H1 (cell line): ENCODE data around the gene DNLZ. TPM values are rescaled to one million over a fixed set of nuclear protein-coding genes. Genes with fewer than 3 reads are reported as not detected.

Source experiments
- CTCF ChIA-PET: fragments of 300-600 bp; sonication (Branson Sonifier 250); formaldehyde crosslinking; loops from one replicate; lab custom pipeline; 2021; ENCODE audit not compliant: partially characterized antibody; lab: Charles Lee
- POLR2A ChIA-PET: fragments of 300-600 bp; sonication (Branson Sonifier 250); formaldehyde crosslinking; loops from one replicate; lab custom pipeline; 2021; ENCODE audit warnings: inconsistent platforms; ENCODE audit not compliant: partially characterized antibody; lab: Charles Lee
- DNase-seq, 2 experiments: peaks; one replicate each; pipeline versions ENCODE4 v3.0.0 to v3.0.0-alpha.2; 2010 to 2022; ENCODE audit warnings: low spot score in 2 of 2, low read depth in 1 of 2, mixed read lengths in 1 of 2
- FAIRE-seq: peaks from 2 replicates; lab custom pipeline; 2011; peaks lifted over from hg19 to GRCh38; lab: Jason Lieb, UNC
- H2AFZ ChIP-seq: 2 replicates; pipeline ENCODE4 v1.8.1; 2012; ENCODE audit warnings: low read length, inconsistent platforms
- H2AK5ac ChIP-seq: 2 replicates; pipeline ENCODE4 v1.6.1; 2013; ENCODE audit warnings: low read depth, low read length
- H2BK120ac ChIP-seq: replicated peaks from 2 replicates; pipeline ENCODE3; 2013; ENCODE audit warnings: low read depth, low read length, inconsistent platforms
- H2BK12ac ChIP-seq: 2 replicates; pipeline ENCODE4 v1.6.1; 2013; ENCODE audit warnings: low read depth, low read length
- H2BK15ac ChIP-seq: 2 replicates; pipeline ENCODE4 v1.6.1; 2013; ENCODE audit warnings: low read length
- H2BK20ac ChIP-seq: 2 replicates; pipeline ENCODE4 v1.6.1; 2013; ENCODE audit warnings: low read length
- H2BK5ac ChIP-seq: 2 replicates; pipeline ENCODE4 v1.6.1; 2013; ENCODE audit warnings: low read depth, low read length
- H3K14ac ChIP-seq: 2 replicates; pipeline ENCODE4 v1.6.1; 2013; ENCODE audit warnings: inconsistent platforms; ENCODE audit not compliant: insufficient read length
- H3K18ac ChIP-seq: 2 replicates; pipeline ENCODE4 v1.6.1; 2013; ENCODE audit warnings: low read length; ENCODE audit errors: extremely low read depth
- H3K23ac ChIP-seq: 2 replicates; pipeline ENCODE4 v1.6.1; 2013; ENCODE audit warnings: inconsistent platforms; ENCODE audit not compliant: insufficient read length
- H3K23me2 ChIP-seq: 2 replicates; pipeline ENCODE4 v1.6.1; 2013; ENCODE audit warnings: low read depth, low read length
- H3K27ac ChIP-seq: 2 replicates; pipeline ENCODE4 v1.6.1; 2011; ENCODE audit warnings: low read depth, low read length, inconsistent platforms
- H3K27me3 ChIP-seq, 4 experiments: replicated peaks in 1 of 4; 1 replicate in 1 of 4; 2 replicates in 3 of 4; pipeline versions ENCODE4 v1.6.1 to v1.8.1; 2011 to 2013; ENCODE audit warnings: low read length in 3 of 4, mild to moderate bottlenecking in 3 of 4, inconsistent platforms in 2 of 4, mixed read lengths in 2 of 4, moderate library complexity in 1 of 4; ENCODE audit not compliant: control insufficient read depth in 3 of 4, insufficient read depth in 3 of 4; ENCODE audit errors: extremely low read depth in 1 of 4
- H3K36me3 ChIP-seq, 4 experiments: 2 replicates each; pipeline versions ENCODE4 v1.6.1 to v1.8.1; 2011 to 2013; ENCODE audit warnings: mild to moderate bottlenecking in 4 of 4, low read length in 3 of 4, moderate library complexity in 2 of 4, control low read depth in 1 of 4, inconsistent platforms in 1 of 4; ENCODE audit not compliant: insufficient read depth in 4 of 4, control insufficient read depth in 2 of 4
- H3K4ac ChIP-seq: replicated peaks from 2 replicates; pipeline ENCODE3; 2013; ENCODE audit warnings: low read length, low read depth, mixed read lengths, inconsistent platforms; ENCODE audit not compliant: insufficient read length
- H3K4me1 ChIP-seq, 4 experiments: replicated peaks in 1 of 4; 1 replicate in 1 of 4; 2 replicates in 3 of 4; pipeline versions ENCODE4 v1.6.1 to v1.8.1; 2011 to 2013; ENCODE audit warnings: low read length in 3 of 4, inconsistent platforms in 2 of 4, mixed read lengths in 1 of 4; ENCODE audit not compliant: insufficient read depth in 4 of 4, control insufficient read depth in 3 of 4
- H3K4me2 ChIP-seq, 2 experiments: 2 replicates each; pipeline versions ENCODE4 v1.6.1 to v1.8.1; 2011 to 2013; ENCODE audit warnings: low read depth in 2 of 2, low read length in 2 of 2, control low read depth in 1 of 2, inconsistent platforms in 1 of 2, mild to moderate bottlenecking in 1 of 2; ENCODE audit not compliant: insufficient read depth in 1 of 2
- H3K4me3 ChIP-seq, 4 experiments: fragments of 200-600, 300-600 bp in 1 of 4; sonication (generic), shearing (Covaris generic), sonication (Bioruptor Twin) in 1 of 4; 2 replicates each; pipeline versions ENCODE4 v1.5.1 to v1.8.1; 2011 to 2016; ENCODE audit warnings: low read length in 4 of 4, low read depth in 3 of 4, control low read depth in 2 of 4, inconsistent platforms in 2 of 4, mild to moderate bottlenecking in 2 of 4, mixed read lengths in 1 of 4, moderate library complexity in 1 of 4; ENCODE audit not compliant: insufficient read depth in 2 of 4; ENCODE audit errors: extremely low read depth in 1 of 4
- H3K56ac ChIP-seq: replicated peaks from 2 replicates; pipeline ENCODE3; 2013; ENCODE audit warnings: low read depth, mild to moderate bottlenecking, mixed read lengths, low read length, inconsistent platforms; ENCODE audit not compliant: insufficient read length
- H3K79me1 ChIP-seq: 2 replicates; pipeline ENCODE4 v1.6.1; 2013; ENCODE audit warnings: low read depth, low read length, control low read depth
- H3K79me2 ChIP-seq, 2 experiments: 2 replicates each; pipeline versions ENCODE4 v1.6.1 to v1.8.1; 2012 to 2013; ENCODE audit warnings: low read length in 2 of 2, mild to moderate bottlenecking in 2 of 2, inconsistent platforms in 1 of 2; ENCODE audit not compliant: insufficient read depth in 2 of 2, control insufficient read depth in 1 of 2
- H3K9ac ChIP-seq, 4 experiments: replicated peaks in 1 of 4; 1 replicate in 1 of 4; 2 replicates in 3 of 4; pipeline versions ENCODE4 v1.6.1 to v1.8.1; 2011 to 2013; ENCODE audit warnings: low read depth in 3 of 4, low read length in 3 of 4, control low read depth in 2 of 4, mild to moderate bottlenecking in 2 of 4, moderate library complexity in 2 of 4, inconsistent platforms in 1 of 4; ENCODE audit errors: extremely low read depth in 1 of 4
- H3K9me3 ChIP-seq, 2 experiments: 2 replicates each; pipeline versions ENCODE4 v1.6.1 to v1.8.1; 2012 to 2013; ENCODE audit warnings: mild to moderate bottlenecking in 2 of 2, moderate library complexity in 2 of 2, control low read depth in 1 of 2, inconsistent platforms in 1 of 2, low read depth in 1 of 2, low read length in 1 of 2, mixed read lengths in 1 of 2; ENCODE audit not compliant: insufficient read depth in 2 of 2
- H4K20me1 ChIP-seq, 2 experiments: replicated peaks in 1 of 2; 2 replicates each; pipeline versions ENCODE3 to v1.8.1; 2011 to 2013; ENCODE audit warnings: inconsistent platforms in 2 of 2, low read length in 2 of 2, mild to moderate bottlenecking in 1 of 2; ENCODE audit not compliant: insufficient read depth in 2 of 2, control insufficient read depth in 1 of 2
- H4K5ac ChIP-seq: 2 replicates; pipeline ENCODE4 v1.6.1; 2013; ENCODE audit warnings: low read length, low read depth, mixed read lengths, inconsistent platforms; ENCODE audit not compliant: insufficient read length
- H4K8ac ChIP-seq: 2 replicates; pipeline ENCODE4 v1.8.0; 2013; ENCODE audit warnings: mild to moderate bottlenecking, moderate library complexity, low read length, inconsistent platforms; ENCODE audit not compliant: insufficient read depth; ENCODE audit errors: extremely low read depth
- H4K91ac ChIP-seq: replicated peaks from 2 replicates; pipeline ENCODE3; 2013; ENCODE audit warnings: low read length, mixed read lengths, inconsistent platforms; ENCODE audit not compliant: insufficient read length
- POLR2A ChIP-seq, 2 experiments: IDR thresholded peaks; 1 replicate in 1 of 2; 2 replicates in 1 of 2; pipeline ENCODE4 v1.6.1; 2011; ENCODE audit warnings: low read depth in 2 of 2, low read length in 2 of 2, mild to moderate bottlenecking in 2 of 2; ENCODE audit errors: control extremely low read depth in 1 of 2
- RNF2 ChIP-seq: fragments of 200-900, 300-1000 bp; sonication (generic); IDR thresholded peaks from 2 replicates; pipeline ENCODE4 v1.7.1; 2016; ENCODE audit warnings: borderline replicate concordance, low read depth, mild to moderate bottlenecking, antibody characterized with exemption, low read length; ENCODE audit not compliant: poor library complexity, severe bottlenecking; ENCODE audit errors: missing control alignments
- WGBS, 2 experiments: shearing (Covaris generic) in 1 of 2; methylation state at CpG; one replicate each; pipeline versions ENCODE4 v1.1.6 to v1.1.7; 2013 to 2015; ENCODE audit warnings: low lambda C conversion rate in 2 of 2, mixed read lengths in 2 of 2, inconsistent platforms in 1 of 2, low coverage in 1 of 2, missing lambda C conversion rate in 1 of 2; ENCODE audit not compliant: insufficient replicate concordance in 2 of 2, insufficient coverage in 1 of 2, insufficient read length in 1 of 2; ENCODE audit errors: extremely low coverage in 1 of 2, missing lambda C conversion rate in 1 of 2; 5-methylcytosine and 5-hydroxymethylcytosine counted together
- polyA plus RNA-seq, 7 experiments: library from polyadenylated mRNA; depleted of rRNA in 3 of 7; stranded (reverse) in 5 of 7; unstranded in 2 of 7; fragments of >200 nt in 5 of 7; fragments of 200-250 nt in 2 of 7; gene quantifications; 1 replicate in 5 of 7; 2 replicates in 1 of 7; 4 replicates in 1 of 7; pipeline versions ENCODE4 v1.2.1 to v1.2.3, GENCODE V29; 2011 to 2013; ENCODE audit warnings: missing spikeins in 2 of 7, mixed read lengths in 2 of 7
- total RNA-seq: library from RNA; stranded (reverse); fragmentation: NEBNext Ultra II Directional; extraction: Animal tissue kit (Norgen Biotek cat#: 25700); gene quantifications from 2 replicates; pipeline ENCODE4 v1.2.1, GENCODE V29; 2021

DNLZ gene
- total and polyA plus RNA-seq, 2 of the 8 experiments (the other 6 are each of a cell fraction or from before 2014, with no cell fraction given), result 11.6 to 17.9 TPM

- H3K27me3 ChIP-seq, result no peaks in the 10 kb centered on the region; a peak in 2 of 7 replicates
- H2BK5ac ChIP-seq, result no peak overlapping the region
- H3K4ac ChIP-seq, result no peak overlapping the region
- no peak overlapping the region for H2BK20ac ChIP-seq
- no peaks in the 10 kb centered on the region for H3K9me3 ChIP-seq
- H3K27ac ChIP-seq, result no peak overlapping the region
- H2BK15ac ChIP-seq, result no peak overlapping the region
- H3K18ac ChIP-seq, result no peak overlapping the region
- H3K79me2 ChIP-seq, result no peaks in the 10 kb centered on the region
- H3K4me1 ChIP-seq, result no peaks in the 10 kb centered on the region
- H3K36me3 ChIP-seq, result no peaks in the 10 kb centered on the region; a peak in 1 of 8 replicates
- CTCF ChIA-PET, result interaction anchor here (1.2 to 1.6 kb wide), 2 partner anchors 11 to 32 kb away, joined by 3 to 5 read pairs; no protein-coding TSS in a partner anchor
- no peaks in the 10 kb centered on the region for H3K23me2 ChIP-seq
- H3K14ac ChIP-seq, result no peak overlapping the region
- no peak overlapping the region for H3K4me2 ChIP-seq
- H2BK12ac ChIP-seq, result no peak overlapping the region
- H3K23ac ChIP-seq, result no peak overlapping the region
- WGBS, 2 experiments, result 87% methylated on average over 16 of the region's 22 CpGs; no CpG with 5 or more reads in 1 of the 2 experiments
- POLR2A ChIA-PET, result interaction anchor here (2.1 to 15.8 kb wide), 3 partner anchors 11 to 17 kb away, joined by 8 to 137 read pairs (median 10); partner anchors contain the start of gene CARD9
- H4K5ac ChIP-seq, result no peak overlapping the region
- no peak overlapping the region for H2AFZ ChIP-seq
- H2AK5ac ChIP-seq, result no peak overlapping the region
- H2BK120ac ChIP-seq, result no peak overlapping the region
- H3K9ac ChIP-seq, result no peak overlapping the region
- H3K56ac ChIP-seq, result no peak overlapping the region
- H3K4me3 ChIP-seq, result no peak overlapping the region
- no peaks in the 10 kb centered on the region; the same call in 1 of the 2 replicates for H3K79me1 ChIP-seq
- DNase-seq (no peak), FAIRE-seq (no peak)
- H4K8ac ChIP-seq, result 0 out of 2 replicates have a peak overlapping the region, but pooled peaks have one; percentile 25
- peaks cover under 1 to 3% of the 10 kb centered on the region in 2 experiments for H4K20me1 ChIP-seq
- H4K91ac ChIP-seq, result no peak overlapping the region
- TF ChIP-seq POLR2A (IDR thresholded peaks at IDR 0.05; ENCODE audit: control extremely low read depth in 1 of 2, low read depth in 2 of 2, low read length in 2 of 2) (0 out of 3 replicates have a peak, but pooled peaks of 1 of the 2 experiments have one; percentile 2), RNF2 (no peak)
These were observed 6.3 kb downstream of the DNLZ start for GRCh38 chr9:136357202-136357725.
